Activated CD4-positive, alpha-beta T cell treated with anti-CD3 and anti-CD28 coated beads, Interleukin-2, amount 50 U/mL, for 48 hours (primary cell): ENCODE measurements around the gene CCL24.
"Not testable (repeated sequence)": the region's sequence is repeated elsewhere in the genome, so short reads cannot be mapped to it uniquely, and the experiment has no call there.

ENCODE experiments used
- DNase-seq, 2 experiments: peaks; one replicate each; pipeline ENCODE4 v3.0.0-alpha.2; 2020

The CCL24 gene

GRCh38 chr7:75813781-75814236 is at the start of gene CCL24:
CCL24 (minus strand) TSS chr7:75813806; CDS start chr7:75813715, 91 bp downstream.
- DNase-seq: no peak

- DNase-seq: no peak
Observed at GRCh38 chr7:75861636-75862035, 48.0 kb upstream of the CCL24 start.

DNA sequence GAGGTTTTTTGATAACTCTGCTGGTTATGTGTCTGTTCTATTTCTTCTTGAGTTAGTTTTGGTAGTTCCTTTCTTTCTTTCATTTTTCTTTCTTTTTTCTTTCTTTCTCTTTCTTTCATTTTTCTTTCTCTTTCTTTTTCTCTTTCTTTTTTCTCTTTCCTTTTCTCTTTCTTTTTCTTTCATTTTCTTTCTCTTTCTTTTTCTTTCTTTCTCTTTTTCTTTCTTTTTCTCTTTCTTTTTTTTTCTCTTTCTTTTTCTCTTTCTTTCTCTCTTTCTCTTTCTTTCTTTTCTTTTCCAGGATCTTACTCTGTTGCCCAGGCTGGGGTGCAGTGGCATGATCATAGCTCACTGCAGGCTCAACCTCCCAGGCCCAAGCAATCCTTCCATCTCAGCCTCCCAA is 44.8 kb upstream of the CCL24 start:
- no peak for DNase-seq

- DNase-seq: no peak
Observed at GRCh38 chr7:75856536-75856935, 42.9 kb upstream of the CCL24 start.

GRCh38 chr7:75854813-75855345 is 41.3 kb upstream of the CCL24 start:
- not testable (repeated sequence) for DNase-seq

- no peak for DNase-seq
Observed at GRCh38 chr7:75854233-75854632, 40.6 kb upstream of the CCL24 start.

- no peak for DNase-seq
Observed at GRCh38 chr7:75850235-75850634, 36.6 kb upstream of the CCL24 start.

DNA sequence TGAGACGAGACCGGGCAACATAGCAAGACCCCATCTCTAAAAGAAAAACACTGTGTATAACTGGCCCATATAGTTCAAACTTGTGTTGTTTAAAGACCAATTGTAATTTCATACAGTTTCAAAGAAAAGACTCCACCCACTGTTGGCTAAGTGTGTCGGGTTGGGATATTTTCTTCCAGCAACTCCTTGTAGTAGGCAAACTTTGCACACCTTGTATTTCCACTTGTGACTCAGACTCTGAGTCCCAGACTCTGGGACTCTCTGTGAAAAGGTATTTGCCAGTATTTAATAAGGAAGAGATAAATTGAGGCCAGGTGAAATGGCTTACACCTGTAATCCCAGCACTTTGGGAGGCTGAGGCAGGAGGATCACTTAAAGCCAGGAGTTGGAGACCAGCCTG is 36.0 kb upstream of the CCL24 start:
- no peak for DNase-seq

DNA sequence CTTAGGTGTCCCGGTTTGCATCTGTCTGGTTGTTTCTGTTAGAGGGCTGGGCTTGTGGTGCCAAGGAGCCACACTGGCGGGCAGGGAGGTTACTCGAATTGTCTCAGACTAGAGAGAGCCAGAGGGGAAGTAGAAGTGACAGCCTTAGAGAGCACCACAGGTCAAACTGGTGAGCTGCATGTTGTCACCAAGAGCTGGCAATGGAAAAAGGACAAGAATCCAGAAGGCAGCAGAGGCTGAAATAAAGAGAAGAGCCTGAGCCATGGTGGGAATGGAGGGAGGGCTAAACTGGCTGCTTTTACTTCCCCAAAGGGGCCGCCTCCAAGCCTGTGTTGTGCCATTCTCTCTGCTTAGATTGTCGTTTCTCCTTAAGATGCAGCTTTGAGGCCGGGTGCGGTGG is 34.1 kb upstream of the CCL24 start:
- DNase-seq: no peak

DNA sequence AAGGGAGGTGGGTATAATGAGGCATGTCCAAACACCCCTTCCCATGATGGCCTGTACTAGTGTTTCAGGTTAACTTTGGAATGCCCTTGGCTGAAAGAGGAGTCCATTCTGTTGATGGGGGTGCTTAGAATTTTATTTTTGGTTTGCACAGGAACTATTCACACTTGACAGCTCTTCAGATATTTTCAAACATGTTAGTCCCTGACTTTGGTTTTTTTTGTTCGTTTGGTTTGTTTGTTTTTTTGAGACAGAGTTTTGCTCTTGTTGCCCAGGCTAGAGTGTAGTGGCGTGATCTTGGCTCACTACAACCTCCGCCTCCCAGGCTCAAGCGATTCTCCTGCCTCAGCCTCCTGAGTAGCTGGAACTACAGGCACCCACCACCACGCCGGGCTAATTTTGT is 31.5 kb upstream of the CCL24 start:
- DNase-seq: not testable (repeated sequence)

DNA sequence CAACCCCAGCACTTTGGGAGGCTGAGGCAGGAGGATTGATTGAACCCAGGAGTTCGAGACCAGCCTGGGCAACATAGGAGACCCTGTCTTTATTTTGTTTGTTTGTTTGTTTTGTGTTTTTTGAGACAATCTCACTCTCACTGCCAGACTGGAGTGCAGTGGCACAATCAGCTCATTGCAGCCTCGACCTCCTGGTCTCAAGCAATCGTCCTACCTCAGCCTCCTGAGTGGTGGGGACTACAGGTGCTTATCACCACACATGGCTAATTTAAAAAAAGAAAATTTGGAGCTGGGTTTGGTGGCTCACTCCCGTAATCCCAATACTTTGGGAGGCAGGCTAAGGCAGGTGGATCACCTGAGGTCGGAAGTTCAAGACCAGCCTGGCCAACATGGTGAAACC is 30.6 kb upstream of the CCL24 start:
- DNase-seq: no peak

GRCh38 chr7:75843613-75844116 is 30.1 kb upstream of the CCL24 start:
- no peak for DNase-seq

- peak; percentile 48 to 61 for DNase-seq
Observed at GRCh38 chr7:75842836-75843446, 29.3 kb upstream of the CCL24 start.

- no peak for DNase-seq
Observed at GRCh38 chr7:75840029-75840428, 26.4 kb upstream of the CCL24 start.

- not testable (repeated sequence) for DNase-seq
Observed at GRCh38 chr7:75838281-75838930, 24.8 kb upstream of the CCL24 start.

GRCh38 chr7:75836798-75837197 is 23.2 kb upstream of the CCL24 start:
- DNase-seq: no peak

- DNase-seq: no peak
Observed at GRCh38 chr7:75835688-75836285, 22.2 kb upstream of the CCL24 start.

DNA sequence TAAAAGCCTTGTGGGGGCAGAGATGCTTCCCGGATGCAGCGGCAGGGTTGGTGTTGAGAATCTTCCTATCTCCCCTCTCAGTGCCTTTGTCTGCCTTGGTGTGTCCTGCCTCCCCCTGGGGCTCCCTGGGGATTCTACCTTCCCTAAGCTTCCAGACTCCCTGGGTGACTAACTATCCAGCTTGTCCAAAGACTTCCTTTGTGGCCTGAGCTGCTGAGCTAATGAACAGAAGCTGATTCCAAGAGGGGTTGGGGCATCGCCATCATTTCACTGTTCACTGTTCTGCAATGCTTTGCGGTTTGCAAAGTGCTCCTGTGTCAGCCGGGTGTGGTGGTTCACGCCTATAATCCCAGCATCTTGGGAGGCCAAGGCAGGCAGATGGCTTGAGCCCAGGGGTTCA is 20.1 kb upstream of the CCL24 start:
- DNase-seq: not testable (repeated sequence)

GRCh38 chr7:75830978-75831377 is 17.4 kb upstream of the CCL24 start:
- DNase-seq: no peak

DNA sequence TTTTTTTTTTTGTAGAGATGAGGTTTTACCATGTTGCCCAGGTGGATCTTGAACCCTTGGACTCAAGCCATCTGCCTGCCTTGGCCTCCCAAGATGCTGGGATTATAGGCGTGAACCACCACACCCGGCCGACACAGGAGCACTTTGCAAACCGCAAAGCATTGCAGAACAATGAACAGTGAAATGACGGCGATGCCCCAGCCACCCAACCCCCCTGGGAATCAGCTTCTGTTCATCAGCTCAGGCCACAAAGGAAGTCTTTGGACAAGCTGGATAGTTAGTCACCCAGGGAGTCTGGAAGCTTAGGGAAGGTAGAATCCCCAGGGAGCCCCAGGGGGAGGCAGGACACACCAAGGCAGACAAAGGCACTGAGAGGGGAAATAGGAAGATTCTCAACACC is 16.1 kb upstream of the CCL24 start:
- not testable (repeated sequence) for DNase-seq

DNA sequence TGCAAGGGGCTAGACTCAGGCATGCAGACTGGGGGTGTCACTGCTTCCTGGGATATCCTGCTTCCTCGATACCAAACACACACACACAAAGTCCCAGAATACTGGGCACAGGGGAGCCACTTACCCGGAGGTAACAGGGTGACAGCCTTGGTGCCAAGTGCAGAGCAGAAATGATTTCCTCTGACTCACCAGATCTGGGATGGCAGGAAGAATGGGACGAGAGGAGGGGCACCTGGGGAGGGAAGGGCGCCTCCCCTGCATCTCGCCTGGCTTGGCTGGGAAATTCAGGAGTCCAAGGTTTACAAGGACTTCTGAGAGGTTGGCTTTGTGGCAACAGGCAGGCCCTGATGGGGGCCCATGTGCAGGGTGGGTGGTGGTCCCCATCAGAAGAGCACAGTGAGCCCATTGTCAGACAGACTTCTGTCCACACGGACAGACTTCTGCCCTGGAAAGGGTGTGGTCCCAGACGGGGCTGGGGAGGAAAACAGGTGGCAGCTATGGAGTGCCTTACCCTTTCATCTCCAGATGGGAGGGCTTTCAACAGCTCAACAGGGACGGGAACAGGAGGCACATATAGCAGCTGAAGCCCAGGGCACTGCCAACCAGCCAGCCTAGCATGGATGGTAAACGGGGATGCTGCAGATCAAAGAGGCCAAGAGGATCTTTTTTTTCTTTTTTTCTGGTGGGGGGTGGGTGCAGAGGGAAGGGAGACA is 9.7 kb upstream of the CCL24 start:
- DNase-seq: no peak

DNA sequence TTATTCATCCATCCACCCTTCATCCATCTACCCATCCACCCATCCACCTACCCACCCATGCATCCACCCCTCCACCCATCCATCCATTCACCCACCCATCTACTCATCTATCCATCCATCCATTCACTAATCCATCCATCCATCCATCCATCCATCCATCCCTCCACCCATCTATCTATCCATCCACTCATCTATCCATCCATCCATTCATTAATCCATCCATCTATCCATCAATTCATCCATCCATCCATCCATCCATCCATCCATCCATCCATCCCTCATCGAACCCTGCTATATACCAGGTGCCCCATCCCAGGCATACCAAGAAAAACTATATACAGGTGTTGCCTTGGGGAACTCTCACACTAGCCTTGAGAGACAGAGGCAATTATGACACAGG is 7.1 kb upstream of the CCL24 start:
- no peak for DNase-seq

GRCh38 chr7:75819711-75820110 is 6.1 kb upstream of the CCL24 start:
- DNase-seq: no peak
